HG02759 (cell line): ENCODE results near the gene UXT.
"Not testable (repeated sequence)": the region's sequence is repeated elsewhere in the genome, so short reads cannot be mapped to it uniquely, and the experiment has no call there.

Source experiments
- ATAC-seq: cut with Tn5 transposase; IDR thresholded peaks from one replicate; pipeline ENCODE4 v1.9.1; 2021; ENCODE audit warnings: mild to moderate bottlenecking, moderate library complexity; ENCODE audit not compliant: unreplicated experiment

Gene UXT

DNA sequence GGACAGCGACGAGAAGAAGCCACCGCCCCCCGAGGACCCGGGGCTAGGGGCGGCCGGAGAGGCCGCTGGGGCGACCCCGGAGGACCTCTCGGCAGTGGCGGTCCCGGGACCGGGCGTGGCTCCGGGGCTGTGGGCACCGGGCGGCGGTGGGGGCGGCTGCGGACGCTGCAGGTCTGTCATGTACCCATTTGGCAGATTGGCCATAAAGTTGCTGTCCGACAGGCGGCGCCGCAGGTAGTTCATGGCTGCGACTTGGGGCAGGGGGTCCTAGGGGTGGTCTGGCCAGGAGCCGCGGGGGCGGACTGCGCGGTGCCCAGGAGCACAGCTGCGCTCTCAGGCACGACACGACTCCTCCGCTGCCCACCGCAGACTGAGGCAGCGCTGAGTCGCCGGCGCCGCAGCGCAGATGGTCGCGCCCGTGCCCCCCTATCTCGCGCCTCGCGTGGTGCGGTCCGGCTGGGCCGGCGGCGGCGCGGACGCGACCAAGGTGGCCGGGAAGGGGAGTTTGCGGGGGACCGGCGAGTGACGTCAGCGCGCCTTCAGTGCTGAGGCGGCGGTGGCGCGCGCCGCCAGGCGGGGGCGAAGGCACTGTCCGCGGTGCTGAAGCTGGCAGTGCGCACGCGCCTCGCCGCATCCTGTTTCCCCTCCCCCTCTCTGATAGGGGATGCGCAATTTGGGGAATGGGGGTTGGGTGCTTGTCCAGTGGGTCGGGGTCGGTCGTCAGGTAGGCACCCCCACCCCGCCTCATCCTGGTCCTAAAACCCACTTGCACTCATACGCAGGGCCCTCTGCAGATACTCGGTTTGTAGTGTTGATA, 39.3 kb downstream of the UXT start, which contains the start of gene SYN1:
SYN1 (minus strand) TSS at position 372 of the 817 bp plus-strand sequence; CDS start at position 243, 129 bp downstream.
- ATAC-seq: peak; percentile 78

DNA sequence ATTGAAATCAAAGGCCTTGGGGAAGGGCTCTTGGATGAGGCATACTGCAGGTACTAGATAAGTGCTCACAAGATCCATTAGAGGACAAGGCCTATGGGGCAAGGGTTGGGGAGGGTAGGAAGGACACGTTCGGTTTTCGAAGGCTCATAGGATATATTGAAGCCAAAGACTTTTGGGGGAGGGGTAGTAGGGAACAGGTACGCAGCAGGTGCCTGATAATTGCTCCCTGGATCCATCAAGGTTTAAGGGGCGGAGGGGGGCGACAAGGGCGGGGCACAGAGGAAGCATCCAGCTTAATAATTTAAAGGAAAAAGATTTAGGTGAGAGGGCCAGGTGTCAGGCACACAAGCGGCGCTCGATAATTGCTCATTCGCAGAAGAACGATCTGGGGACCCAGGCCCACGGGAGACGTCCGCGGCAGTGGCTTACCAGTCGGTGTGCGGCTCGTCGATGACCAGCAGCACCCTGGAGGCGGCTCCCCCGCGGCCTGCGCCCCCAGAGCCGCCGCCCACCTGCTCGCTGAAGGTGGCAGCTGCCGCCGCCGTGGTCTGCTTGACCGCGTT, 40.0 kb downstream of the UXT start:
- ATAC-seq: no peak

DNA sequence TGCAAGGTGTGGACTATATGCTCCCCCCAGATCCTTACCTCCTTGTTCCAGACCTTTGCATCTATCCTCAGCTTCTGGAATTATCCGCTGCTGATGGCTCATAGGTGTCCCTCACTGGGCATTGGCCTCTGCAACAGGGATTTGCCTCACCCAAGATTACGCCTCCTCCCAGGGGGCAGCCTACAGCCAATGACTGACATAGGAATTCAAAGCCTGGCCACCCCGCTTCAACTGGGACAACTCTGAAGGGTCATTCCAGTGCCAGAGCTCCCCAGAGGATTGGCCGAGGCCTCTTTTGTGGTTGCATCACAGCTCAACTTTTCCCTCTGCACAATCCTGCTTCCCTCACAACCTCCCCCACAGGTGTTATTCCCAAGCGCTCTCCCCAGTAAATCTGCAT, 44.4 kb downstream of the UXT start:
- ATAC-seq: no peak

DNA sequence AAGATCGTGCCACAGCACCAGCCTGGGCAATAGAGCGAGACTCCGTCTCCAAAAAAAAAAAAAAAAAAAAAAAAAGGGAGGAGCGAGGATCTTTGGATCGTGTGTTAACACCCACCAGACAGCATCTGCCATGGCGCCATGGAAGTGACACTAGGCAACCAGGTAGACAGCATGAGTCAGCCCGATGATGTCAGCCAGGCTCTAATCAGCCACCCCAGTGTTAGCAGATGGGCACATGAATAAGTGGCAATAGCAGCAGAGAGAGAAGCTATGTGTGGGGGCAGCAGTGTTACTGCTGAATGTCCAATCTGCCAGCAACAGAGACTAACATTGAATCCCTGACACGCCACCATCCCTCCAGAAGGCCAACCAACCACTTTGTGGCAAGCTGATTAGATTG, 45.9 kb downstream of the UXT start:
- no peak for ATAC-seq

DNA sequence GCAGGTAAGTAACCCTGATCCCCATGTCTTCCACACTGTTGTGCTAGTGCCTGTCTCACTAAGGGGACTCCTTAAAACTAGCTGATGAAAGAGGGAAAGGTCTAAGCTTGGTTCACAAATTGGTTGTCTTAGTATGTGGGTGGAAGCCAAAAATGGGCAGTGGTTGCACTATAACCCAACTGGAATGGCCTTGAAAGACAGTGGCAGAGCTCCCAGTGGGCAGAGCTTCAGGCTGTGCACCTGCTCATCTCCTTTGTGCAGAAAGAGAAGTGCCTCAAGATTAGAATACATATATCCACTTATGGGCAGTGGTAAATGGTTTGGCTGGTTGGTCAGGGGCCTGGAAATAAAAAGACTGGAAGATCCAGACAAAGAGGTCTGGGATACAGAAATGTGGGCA, 46.6 kb downstream of the UXT start:
- no peak for ATAC-seq

DNA sequence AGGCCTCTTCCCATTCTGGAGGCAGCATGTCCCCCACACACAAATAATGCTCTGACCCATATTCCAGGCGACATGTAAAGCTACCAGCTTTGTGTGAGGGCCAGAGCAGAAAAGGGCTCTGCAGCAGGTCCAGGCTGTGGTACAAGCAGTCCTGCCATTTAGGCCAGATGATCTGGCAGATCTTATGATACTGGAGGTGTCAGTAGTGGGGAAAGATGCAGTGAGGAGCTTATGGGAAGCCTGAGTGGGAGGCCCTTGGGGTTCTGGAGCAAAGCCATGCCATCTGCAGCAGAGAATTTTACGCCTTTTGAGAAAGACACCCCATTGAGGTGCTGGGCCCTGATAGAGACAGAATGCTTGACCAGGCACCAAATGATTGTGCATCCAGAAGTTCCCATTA, 47.1 kb downstream of the UXT start:
- ATAC-seq: no peak

GRCh38 chrX:47611489-47611888, 47.5 kb downstream of the UXT start:
- no peak for ATAC-seq

- ATAC-seq: no peak
Measured at GRCh38 chrX:47610511-47610910, 48.5 kb downstream of the UXT start.

- no peak for ATAC-seq
Measured at GRCh38 chrX:47608130-47608810, 50.7 kb downstream of the UXT start.

GRCh38 chrX:47607091-47607490, 51.9 kb downstream of the UXT start:
- ATAC-seq: no peak

- ATAC-seq: no peak
Measured at GRCh38 chrX:47605024-47605423, 54.0 kb downstream of the UXT start.

- not testable (repeated sequence) for ATAC-seq
Measured at GRCh38 chrX:47603125-47603524, 55.9 kb downstream of the UXT start.
